Liver (tissue), 3 donors: Measurements from ENCODE around the gene CCDC91.

Source experiments
- ATF3 ChIP-seq: IDR thresholded peaks from 2 replicates; pipeline ENCODE4 v1.6.1; 2016; ENCODE audit warnings: antibody characterized with exemption
- CTCF ChIP-seq: fragments of 150-350 bp; IDR thresholded peaks from 2 replicates; pipeline ENCODE4 v1.5.1; 2017; ENCODE audit warnings: improper control_type of control experiment, low read depth, low read length; ENCODE audit not compliant: missing input control
- FOXA1 ChIP-seq: IDR thresholded peaks from 2 replicates; pipeline ENCODE4 v1.6.1; 2016; ENCODE audit warnings: antibody characterized with exemption
- MAX ChIP-seq: IDR thresholded peaks from 2 replicates; pipeline ENCODE4 v1.6.1; 2016; ENCODE audit warnings: antibody characterized with exemption
- RAD21 ChIP-seq, 2 donors: IDR thresholded peaks; 2 replicates each; pipeline ENCODE4 v1.6.1; 2016; ENCODE audit warnings: antibody characterized with exemption in 2 of 2, mild to moderate bottlenecking in 2 of 2
- REST ChIP-seq: IDR thresholded peaks from 2 replicates; pipeline ENCODE4 v1.6.1; 2016; ENCODE audit warnings: antibody characterized with exemption, mild to moderate bottlenecking
- YY1 ChIP-seq: IDR thresholded peaks from 2 replicates; pipeline ENCODE4 v1.6.1; 2016; ENCODE audit warnings: antibody characterized with exemption, mild to moderate bottlenecking
- donor health status: healthy.
- donor health status: healthy.

- TF ChIP-seq RAD21 (IDR thresholded peaks at IDR 0.05) (no peak), ATF3 (no peak), REST (no peak), CTCF (no peak), MAX (no peak), YY1 (no peak), FOXA1 (no peak)
These were observed 388.1 kb downstream of the CCDC91 start for GRCh38 chr12:28578361-28578760.
